Measurements from ENCODE around the gene OTOP1.

GRCh38 chr4:4226606-4227438 lies at the start of gene OTOP1:
- TF ChIP-seq BCL3 (IDR thresholded peaks at IDR 0.05; ENCODE audit: borderline replicate concordance, insufficient read depth, low read depth, low read length, poor library complexity, severe bottlenecking) (no peak), ATF3 (IDR thresholded peaks at IDR 0.05; ENCODE audit: borderline replicate concordance, extremely low read depth, low read depth, low read length) (no peak), YY1 (IDR thresholded peaks at IDR 0.05; ENCODE audit: low read depth, low read length) (no peak), POLR2AphosphoS5 (IDR thresholded peaks at IDR 0.05; ENCODE audit: low read length) (no peak), ZNF24 (IDR thresholded peaks at IDR 0.05) (no peak), FOXK2 (IDR thresholded peaks at IDR 0.05) (no peak), CTCF (IDR thresholded peaks at IDR 0.05 in 2 of 3, conservative IDR thresholded peaks at IDR 0.05 in 1 of 3; ENCODE audit: control insufficient read depth in 2 of 3, extremely low read depth in 1 of 3, insufficient read depth in 1 of 3, low read depth in 3 of 3, low read length in 3 of 3) (no peak), MEF2B (IDR thresholded peaks at IDR 0.05; ENCODE audit: partially characterized antibody, poor library complexity, severe bottlenecking) (no peak), CEBPB (IDR thresholded peaks at IDR 0.05; ENCODE audit: borderline replicate concordance in 1 of 2, low read depth in 2 of 2, low read length in 2 of 2) (no peak), JUNB (IDR thresholded peaks at IDR 0.05) (no peak), ATF7 (IDR thresholded peaks at IDR 0.05; ENCODE audit: low read depth) (no peak)
